BLaER1 treated with 17β-estradiol and CSF1 and Interleukin-3, amounts not matched to agents 10 nM and 100 nM (cell line): ENCODE data around the gene DENND6B.
A peak's percentile ranks its signal among the peaks of the same experiment; 100 is the strongest.

Experiments
- H3K27ac ChIP-seq, 11 experiments: shearing (Covaris generic); formaldehyde crosslinking; 2 replicates each; pipeline ENCODE4 v1.8.1; 2022
- H3K27me3 ChIP-seq, 11 experiments: shearing (Covaris generic); formaldehyde crosslinking; 2 replicates each; pipeline ENCODE4 v1.8.1; 2022
- H3K36me3 ChIP-seq, 11 experiments: shearing (Covaris generic); formaldehyde crosslinking; 2 replicates each; pipeline ENCODE4 v1.8.1; 2022
- H3K4me1 ChIP-seq, 10 experiments: shearing (Covaris generic); formaldehyde crosslinking; 2 replicates each; pipeline ENCODE4 v1.8.1; 2022
- H3K4me2 ChIP-seq, 11 experiments: shearing (Covaris generic); formaldehyde crosslinking; 2 replicates each; pipeline ENCODE4 v1.8.1; 2022
- H3K4me3 ChIP-seq, 10 experiments: shearing (Covaris generic); formaldehyde crosslinking; 2 replicates each; pipeline ENCODE4 v1.8.1; 2022
- H3K9ac ChIP-seq, 11 experiments: shearing (Covaris generic); formaldehyde crosslinking; 2 replicates each; pipeline ENCODE4 v1.8.1; 2022
- H3K9me3 ChIP-seq, 11 experiments: shearing (Covaris generic); formaldehyde crosslinking; replicated peaks in 1 of 11; 2 replicates each; pipeline ENCODE4 v1.8.1; 2022
- H4K20me1 ChIP-seq, 11 experiments: shearing (Covaris generic); formaldehyde crosslinking; 2 replicates each; pipeline ENCODE4 v1.8.1; 2022
- Cebpa-rat ChIP-seq, 11 experiments: shearing (Covaris generic); IDR thresholded peaks; 2 replicates each; pipeline ENCODE4 v1.8.1; 2022

Gene DENND6B

DNA sequence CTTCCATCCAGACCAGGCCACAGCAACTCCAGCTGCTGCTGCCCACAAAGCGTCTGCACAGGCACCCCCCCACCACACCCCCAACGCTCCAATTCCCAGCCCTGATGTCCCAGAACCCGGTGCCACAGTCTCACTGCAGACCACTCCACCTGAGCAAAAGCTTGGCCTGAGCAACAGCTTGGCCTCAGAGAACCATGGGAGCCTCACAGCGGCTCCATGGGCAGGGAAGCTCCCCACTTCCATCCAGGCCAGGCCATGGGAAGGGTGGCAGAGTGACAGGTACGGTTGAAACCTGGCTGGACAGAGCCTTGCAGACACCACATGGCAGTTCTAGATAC lies 32.5 kb downstream of the DENND6B start:
- no peaks in the 10 kb centered on the region for H3K27me3 ChIP-seq
- peaks cover 77 to 92% (median 88%) of the 10 kb centered on the region in 10 experiments for H3K4me1 ChIP-seq
- peak overlapping the region in 9 of 11 experiments; percentile 53 to 78 (median 73); a peak in 16 of 22 replicates for H3K27ac ChIP-seq
- peak overlapping the region; percentile 96 to 100 (median 99) for H3K4me2 ChIP-seq
- peak overlapping the region; percentile 56 to 76 (median 69); a peak in 20 of 22 replicates for H3K9ac ChIP-seq
- H3K4me3 ChIP-seq: peak overlapping the region in 9 of 10 experiments; percentile 8 to 65 (median 52); a peak in 15 of 20 replicates
- peaks cover 98 to 100% (median 99%) of the 10 kb centered on the region in 11 experiments for H4K20me1 ChIP-seq
- H3K9me3 ChIP-seq: no peaks in the 10 kb centered on the region
- TF ChIP-seq Cebpa-rat (IDR thresholded peaks at IDR 0.05): no peak
- peaks cover 18 to 38% (median 25%) of the 10 kb centered on the region in 11 experiments for H3K36me3 ChIP-seq

- peaks cover 100% of the 10 kb centered on the region in 11 experiments for H4K20me1 ChIP-seq
- peak overlapping the region; percentile 56 to 76 (median 69); a peak in 21 of 22 replicates for H3K9ac ChIP-seq
- H3K4me2 ChIP-seq: peak overlapping the region; percentile 96 to 100 (median 99)
- H3K9me3 ChIP-seq: no peaks in the 10 kb centered on the region
- H3K27me3 ChIP-seq: no peaks in the 10 kb centered on the region
- TF ChIP-seq Cebpa-rat (IDR thresholded peaks at IDR 0.05): no peak
- peak overlapping the region in 10 of 11 experiments; percentile 29 to 78 (median 73); a peak in 19 of 22 replicates for H3K27ac ChIP-seq
- H3K4me3 ChIP-seq: peak overlapping the region; percentile 8 to 65 (median 50)
- peaks cover 24 to 44% (median 31%) of the 10 kb centered on the region in 11 experiments for H3K36me3 ChIP-seq
- peaks cover 73 to 86% (median 83%) of the 10 kb centered on the region in 10 experiments for H3K4me1 ChIP-seq
Observed at GRCh38 chr22:50293441-50294318, 33.1 kb downstream of the DENND6B start.

GRCh38 chr22:50292643-50293440 lies 34.0 kb downstream of the DENND6B start:
- no peak for TF ChIP-seq Cebpa-rat (IDR thresholded peaks at IDR 0.05)
- Histone ChIP-seq H3K4me1 (peaks cover 64 to 77% (median 74%) of the 10 kb centered on the region in 10 experiments), H3K27ac (peak overlapping the region in 9 of 11 experiments; percentile 53 to 78 (median 73); a peak in 19 of 22 replicates), H3K4me3 (peak overlapping the region; percentile 1 to 65 (median 50); a peak in 17 of 20 replicates), H4K20me1 (peaks cover 100% of the 10 kb centered on the region in 11 experiments), H3K9ac (peak overlapping the region; percentile 56 to 76 (median 69); a peak in 21 of 22 replicates), H3K27me3 (no peaks in the 10 kb centered on the region), H3K36me3 (peaks cover 33 to 49% (median 39%) of the 10 kb centered on the region in 11 experiments), H3K9me3 (no peaks in the 10 kb centered on the region), H3K4me2 (peak overlapping the region; percentile 96 to 100 (median 99))

- peak overlapping the region in 4 of 11 experiments; percentile 25 to 78 (median 77); a peak in 2 of 22 replicates for H3K27ac ChIP-seq
- peak overlapping the region in 1 of 11 experiments; percentile 33; a peak in 1 of 22 replicates for H3K9ac ChIP-seq
- no peak overlapping the region for H3K4me2 ChIP-seq
- H3K9me3 ChIP-seq: no peaks in the 10 kb centered on the region
- TF ChIP-seq Cebpa-rat (IDR thresholded peaks at IDR 0.05): no peak
- peaks cover 95 to 100% (median 96%) of the 10 kb centered on the region in 11 experiments for H4K20me1 ChIP-seq
- H3K4me3 ChIP-seq: no peak overlapping the region
- peaks cover 37 to 50% (median 47%) of the 10 kb centered on the region in 10 experiments for H3K4me1 ChIP-seq
- H3K27me3 ChIP-seq: no peaks in the 10 kb centered on the region
- H3K36me3 ChIP-seq: peaks cover 56 to 69% (median 63%) of the 10 kb centered on the region in 11 experiments
Observed at GRCh38 chr22:50289942-50290630, 36.7 kb downstream of the DENND6B start.

DNA sequence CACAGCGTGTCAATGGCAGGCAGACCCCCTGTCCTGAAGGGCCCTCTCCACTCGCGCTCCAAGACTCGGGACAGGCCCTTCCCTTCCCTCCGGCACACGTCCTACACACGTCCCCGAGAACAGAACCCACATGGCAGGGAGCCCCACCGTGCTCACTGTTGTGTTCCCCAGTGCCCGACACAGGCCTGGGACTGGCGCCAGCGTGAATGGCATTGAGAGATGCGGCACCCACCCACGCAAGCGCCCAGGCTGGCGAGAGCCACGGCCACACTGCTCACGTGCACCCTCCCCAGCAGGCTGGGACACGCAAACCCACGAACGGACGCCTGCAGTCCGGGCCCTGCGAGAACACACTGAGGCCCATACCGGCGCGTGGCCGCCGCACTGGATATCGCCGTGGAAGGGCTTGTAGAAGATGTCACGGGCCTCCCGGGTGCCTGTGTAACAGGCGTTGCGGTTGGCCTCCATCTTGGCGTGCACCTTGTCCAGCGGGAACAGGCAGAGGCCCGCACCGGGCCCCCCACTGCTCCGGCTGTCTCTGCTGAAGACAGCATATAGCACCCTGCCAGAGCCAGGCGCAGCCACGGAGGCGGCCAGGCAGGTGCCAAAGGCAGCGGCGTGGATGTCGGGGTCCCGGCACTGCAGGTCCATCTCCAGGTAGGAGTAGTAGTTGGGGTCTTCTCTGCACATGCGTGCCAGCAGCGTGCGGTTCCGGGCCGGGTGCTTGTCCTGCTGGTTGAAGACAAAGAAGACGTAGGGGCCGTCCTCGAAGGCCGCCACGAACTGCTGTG lies 37.5 kb downstream of the DENND6B start:
- Histone ChIP-seq H3K36me3 (peaks cover 63 to 73% (median 69%) of the 10 kb centered on the region in 11 experiments), H3K9ac (peak overlapping the region in 1 of 11 experiments; percentile 42; a peak in 1 of 22 replicates), H3K9me3 (no peaks in the 10 kb centered on the region), H3K27ac (peak overlapping the region in 1 of 11 experiments; percentile 28; a peak in 2 of 22 replicates), H4K20me1 (peaks cover 94 to 100% (median 96%) of the 10 kb centered on the region in 11 experiments), H3K4me3 (no peak overlapping the region), H3K4me2 (no peak overlapping the region), H3K4me1 (peaks cover 30 to 42% (median 40%) of the 10 kb centered on the region in 10 experiments), H3K27me3 (no peaks in the 10 kb centered on the region)
- no peak for TF ChIP-seq Cebpa-rat (IDR thresholded peaks at IDR 0.05)

GRCh38 chr22:50287731-50288130 lies 39.1 kb downstream of the DENND6B start:
- Histone ChIP-seq H3K4me1 (peaks cover 13 to 26% (median 23%) of the 10 kb centered on the region in 10 experiments), H4K20me1 (peaks cover 80 to 98% (median 87%) of the 10 kb centered on the region in 11 experiments), H3K27me3 (no peaks in the 10 kb centered on the region), H3K4me3 (no peak overlapping the region), H3K9ac (0 out of 22 replicates have a peak overlapping the region, but pooled peaks of 1 of the 11 experiments have one; percentile 31), H3K27ac (peak overlapping the region in 1 of 11 experiments; percentile 28; a peak in 2 of 22 replicates), H3K9me3 (no peaks in the 10 kb centered on the region), H3K4me2 (no peak overlapping the region), H3K36me3 (peaks cover 76 to 87% (median 82%) of the 10 kb centered on the region in 11 experiments)
- TF ChIP-seq Cebpa-rat (IDR thresholded peaks at IDR 0.05): no peak

DNA sequence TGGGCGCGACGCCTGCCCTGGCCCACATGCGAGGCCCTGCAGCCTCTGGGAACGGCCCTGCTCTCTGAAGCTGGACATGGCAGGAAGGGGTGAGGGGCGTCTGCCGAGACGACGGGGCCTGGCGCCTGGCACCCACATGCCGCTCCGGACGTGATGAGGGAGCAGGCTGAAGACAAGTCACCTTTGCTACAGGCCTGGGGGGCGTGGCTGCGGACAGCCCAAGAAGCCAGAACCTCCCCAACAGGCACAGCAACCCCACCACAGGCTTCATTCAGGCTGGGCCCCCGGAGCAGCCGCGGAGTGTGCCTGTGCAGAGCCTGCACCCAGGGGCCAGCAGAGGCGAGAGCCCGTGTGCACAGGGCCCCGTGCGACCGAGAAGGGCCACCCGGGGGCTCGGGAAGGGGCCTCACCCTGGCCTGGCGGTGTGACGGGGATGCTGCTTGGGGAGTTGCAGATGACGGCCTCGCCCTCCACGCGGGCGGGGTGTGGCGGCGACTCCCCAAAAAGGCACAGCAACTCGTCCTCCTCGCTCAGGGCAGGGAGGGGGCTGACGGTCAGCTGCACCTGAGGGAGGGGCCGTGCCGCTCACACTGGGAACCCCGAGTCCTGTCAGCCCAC lies 40.0 kb downstream of the DENND6B start:
- Histone ChIP-seq H3K36me3 (peaks cover 85 to 95% (median 91%) of the 10 kb centered on the region in 11 experiments), H3K27ac (no peak overlapping the region)
- no peak for TF ChIP-seq Cebpa-rat (IDR thresholded peaks at IDR 0.05)

More for the DNA sequence above, 40.0 kb downstream of the DENND6B start:
- no peak overlapping the region for H3K4me2 ChIP-seq
- H3K4me3 ChIP-seq: no peak overlapping the region
- H3K4me1 ChIP-seq: peaks cover 4 to 17% (median 14%) of the 10 kb centered on the region in 10 experiments
- H3K27me3 ChIP-seq: no peaks in the 10 kb centered on the region
- H3K9me3 ChIP-seq: no peaks in the 10 kb centered on the region
- H4K20me1 ChIP-seq: peaks cover 71 to 98% (median 85%) of the 10 kb centered on the region in 11 experiments
- no peak overlapping the region for H3K9ac ChIP-seq
